ENCODE measurements around the gene PNP.

PNP gene

GRCh38 chr14:20455355-20456300 lies 13.6 kb upstream of the PNP start:
- peak in 1 of 2 donors; percentile 34 for DNase-seq (ENCODE audit: low read depth in 2 of 2)

- DNase-seq (ENCODE audit: low read depth in 2 of 2): no peak
Observed at GRCh38 chr14:20456971-20457370, 12.2 kb upstream of the PNP start.

GRCh38 chr14:20458031-20458789 lies 11.0 kb upstream of the PNP start:
- no peak for DNase-seq (ENCODE audit: low read depth in 2 of 2)

GRCh38 chr14:20460458-20461224 lies 8.6 kb upstream of the PNP start:
- peak; percentile 35 to 45 for DNase-seq (ENCODE audit: low read depth in 2 of 2)

- peak; percentile 95 for DNase-seq (ENCODE audit: low read depth in 2 of 2)
Observed at GRCh38 chr14:20461225-20462141, 7.7 kb upstream of the PNP start, which contains the start of gene PIP4P1. Gene PIP4P1 (minus strand): TSS chr14:20461434. CDS start chr14:20461325, 109 bp downstream.

GRCh38 chr14:20468764-20469241 lies 403 bp upstream of the PNP start:
- DNase-seq (ENCODE audit: low read depth in 2 of 2): no peak

- peak; percentile 29 to 45 for DNase-seq (ENCODE audit: low read depth in 2 of 2)
Observed at GRCh38 chr14:20469890-20470602, 840 bp downstream of the PNP start.

- DNase-seq (ENCODE audit: low read depth in 2 of 2): no peak
Observed at GRCh38 chr14:20470603-20470901, 1.3 kb downstream of the PNP start.

GRCh38 chr14:20472536-20473169 lies 3.4 kb downstream of the PNP start:
- DNase-seq (ENCODE audit: low read depth in 2 of 2): no peak

GRCh38 chr14:20476776-20477175 lies 7.6 kb downstream of the PNP start:
- DNase-seq (ENCODE audit: low read depth in 2 of 2): no peak

GRCh38 chr14:20477211-20477876 lies 8.1 kb downstream of the PNP start:
- DNase-seq (ENCODE audit: low read depth in 2 of 2): no peak

- DNase-seq (ENCODE audit: low read depth in 2 of 2): no peak
Observed at GRCh38 chr14:20478894-20479293, 9.7 kb downstream of the PNP start.

GRCh38 chr14:20482382-20482781 lies 13.2 kb downstream of the PNP start:
- no peak for DNase-seq (ENCODE audit: low read depth in 2 of 2)

- no peak for DNase-seq (ENCODE audit: low read depth in 2 of 2)
Observed at GRCh38 chr14:20485900-20486299, 16.7 kb downstream of the PNP start.

- no peak for DNase-seq (ENCODE audit: low read depth in 2 of 2)
Observed at GRCh38 chr14:20486684-20487395, 17.6 kb downstream of the PNP start.

- DNase-seq (ENCODE audit: low read depth in 2 of 2): no peak
Observed at GRCh38 chr14:20487396-20487725, 18.2 kb downstream of the PNP start.

- DNase-seq (ENCODE audit: low read depth in 2 of 2): no peak
Observed at GRCh38 chr14:20489093-20489994, 20.1 kb downstream of the PNP start.

GRCh38 chr14:20490563-20490962 lies 21.4 kb downstream of the PNP start:
- no peak for DNase-seq (ENCODE audit: low read depth in 2 of 2)

All from stimulated activated CD4-positive, alpha-beta T cell treated with anti-CD3 and anti-CD28 coated beads, Interleukin-1b, Interleukin-23, amount 100 ng/mL, for 4 hours (primary cell).